HepG2 (cell line): ENCODE results near the gene PPAT. TPM values are rescaled to one million over a fixed set of nuclear protein-coding genes. Genes with fewer than 3 reads are reported as not detected.

Experiments
- ARID2 ChIP-seq: sonication (generic); formaldehyde crosslinking; IDR thresholded peaks from 2 replicates; pipeline ENCODE4 v1.8.1; 2022; ENCODE audit warnings: mild to moderate bottlenecking, missing genetic modification reagents, borderline replicate concordance
- BORCS8-MEF2B ChIP-seq: sonication (generic); formaldehyde crosslinking; IDR thresholded peaks from 2 replicates; pipeline ENCODE4 v1.8.0; 2022; ENCODE audit warnings: mild to moderate bottlenecking, missing genetic modification reagents
- CHD4 ChIP-seq: fragments of 200-600 bp; sonication (generic); IDR thresholded peaks from 2 replicates; pipeline ENCODE4 v1.7.0; 2017; ENCODE audit warnings: mild to moderate bottlenecking, low read length, borderline replicate concordance
- E2F5 ChIP-seq: sonication (generic); formaldehyde crosslinking; conservative IDR thresholded peaks from 2 replicates; pipeline ENCODE4 v1.4.0; 2020; ENCODE audit warnings: missing genetic modification reagents
- ELF3 ChIP-seq: IDR thresholded peaks from 2 replicates; pipeline ENCODE4 v1.6.1; 2016; ENCODE audit warnings: missing genetic modification reagents, missing compliant biosample characterization
- GABPA ChIP-seq, 2 experiments: IDR thresholded peaks; 2 replicates each; pipeline ENCODE4 v1.6.1; 2011 to 2016; ENCODE audit warnings: low read depth in 2 of 2, low read length in 1 of 2, missing biosample characterization in 1 of 2, missing genetic modification characterization in 1 of 2
- GABPB1 ChIP-seq: IDR thresholded peaks from 2 replicates; pipeline ENCODE4 v1.6.1; 2016; ENCODE audit warnings: mild to moderate bottlenecking, missing genetic modification reagents, moderate library complexity, missing compliant biosample characterization
- GMEB2 ChIP-seq: IDR thresholded peaks from 2 replicates; pipeline ENCODE4 v1.6.1; 2016; ENCODE audit warnings: missing biosample characterization, missing genetic modification reagents, low read depth
- MAZ ChIP-seq, 2 experiments: sonication (generic) in 1 of 2; formaldehyde crosslinking in 1 of 2; IDR thresholded peaks; 2 replicates each; pipeline versions ENCODE4 v1.5.0 to v1.6.1; 2012 to 2020; ENCODE audit warnings: low read depth in 2 of 2, mild to moderate bottlenecking in 2 of 2, borderline replicate concordance in 1 of 2, improper control_type of control experiment in 1 of 2, low read length in 1 of 2, missing genetic modification reagents in 1 of 2, moderate library complexity in 1 of 2
- MED1 ChIP-seq: sonication (generic); formaldehyde crosslinking; IDR thresholded peaks from 2 replicates; pipeline ENCODE4 v1.4.0; 2020; ENCODE audit warnings: missing genetic modification reagents
- NBN ChIP-seq: fragments of 450-650 bp; conservative IDR thresholded peaks from 2 replicates; pipeline ENCODE4 v1.6.1; 2017
- RXRB ChIP-seq: IDR thresholded peaks from 2 replicates; pipeline ENCODE4 v1.6.1; 2016; ENCODE audit warnings: borderline replicate concordance, missing genetic modification reagents, missing compliant biosample characterization
- SALL2 ChIP-seq: sonication (generic); formaldehyde crosslinking; IDR thresholded peaks from 2 replicates; pipeline ENCODE4 v1.8.1; 2023; ENCODE audit warnings: mild to moderate bottlenecking, missing genetic modification reagents, inconsistent platforms
- TCF12 ChIP-seq, 2 experiments: fragments of 450-650 bp in 1 of 2; sonication (generic) in 1 of 2; formaldehyde crosslinking in 1 of 2; IDR thresholded peaks; 2 replicates each; pipeline versions ENCODE4 v1.6.1 to v1.8.0; 2017 to 2022; ENCODE audit warnings: antibody characterized with exemption in 1 of 2, mild to moderate bottlenecking in 1 of 2, missing genetic modification reagents in 1 of 2, moderate library complexity in 1 of 2
- ZFX ChIP-seq: sonication (generic); formaldehyde crosslinking; IDR thresholded peaks from 2 replicates; pipeline ENCODE4 v1.4.0; 2020; ENCODE audit warnings: mild to moderate bottlenecking, low read depth, missing genetic modification reagents, moderate library complexity
- ZNF101 ChIP-seq: sonication (generic); formaldehyde crosslinking; IDR thresholded peaks from 2 replicates; pipeline ENCODE4 v1.4.0; 2020; ENCODE audit warnings: mild to moderate bottlenecking, low read depth, missing genetic modification reagents, borderline replicate concordance
- ZNF562 ChIP-seq: sonication (generic); formaldehyde crosslinking; IDR thresholded peaks from 2 replicates; pipeline ENCODE4 v1.8.0; 2022; ENCODE audit warnings: missing genetic modification reagents, borderline replicate concordance
- ZNF775 ChIP-seq: sonication (generic); formaldehyde crosslinking; IDR thresholded peaks from 2 replicates; pipeline ENCODE4 v1.4.0; 2020; ENCODE audit warnings: missing genetic modification reagents, mild to moderate bottlenecking, moderate library complexity, borderline replicate concordance
- ZNF850 ChIP-seq: sonication (generic); formaldehyde crosslinking; conservative IDR thresholded peaks from 2 replicates; pipeline ENCODE4 v1.9.0; 2021; ENCODE audit warnings: mild to moderate bottlenecking, missing genetic modification reagents
- polyA plus RNA-seq, 8 experiments: library from polyadenylated mRNA; depleted of rRNA in 3 of 8; stranded (reverse) in 7 of 8; unstranded in 1 of 8; fragments of >200 nt; fragmentation: Illumina TruSeq in 4 of 8; extraction: Trizol in 4 of 8; gene quantifications; 2 replicates each; pipeline versions ENCODE4 v1.2.1 to v1.2.3, GENCODE V29; 2011 to 2016; ENCODE audit warnings: low read depth in 4 of 8, missing spikeins in 1 of 8, mixed read lengths in 1 of 8; ENCODE audit not compliant: insufficient read depth in 1 of 8
- total RNA-seq, 5 experiments: library from RNA; depleted of rRNA; stranded (reverse); fragments of >200 nt; fragmentation: Illumina TruSeq; extraction: Trizol; gene quantifications; 2 replicates each; pipeline ENCODE4 v1.2.3, GENCODE V29; 2016; ENCODE audit warnings: low read depth in 1 of 5
- TF ChIP-seq, protein P1 (sequence below): sonication (generic); formaldehyde crosslinking; IDR thresholded peaks from 2 replicates; pipeline ENCODE4 v1.5.1; 2020; ENCODE audit warnings: mild to moderate bottlenecking, moderate library complexity, missing genetic modification reagents
- TF ChIP-seq, protein P2 (sequence below): sonication (generic); formaldehyde crosslinking; IDR thresholded peaks from 2 replicates; pipeline ENCODE4 v1.5.0; 2020; ENCODE audit warnings: missing genetic modification reagents, mild to moderate bottlenecking, borderline replicate concordance

The PPAT gene
- total and polyA plus RNA-seq, 2 of the 13 experiments (the other 11 are each of a cell fraction or from before 2014, with no cell fraction given) = 16.9 to 62.6 TPM

GRCh38 chr4:56467284-56468096 lies 32.1 kb upstream of the PPAT start, which contains the start of gene SRP72 (continued):
- no peak for TF ChIP-seq E2F5 (CRISPR knock-in tag)
- TF ChIP-seq ZNF850 = no peak
- TF ChIP-seq, protein P1, sequence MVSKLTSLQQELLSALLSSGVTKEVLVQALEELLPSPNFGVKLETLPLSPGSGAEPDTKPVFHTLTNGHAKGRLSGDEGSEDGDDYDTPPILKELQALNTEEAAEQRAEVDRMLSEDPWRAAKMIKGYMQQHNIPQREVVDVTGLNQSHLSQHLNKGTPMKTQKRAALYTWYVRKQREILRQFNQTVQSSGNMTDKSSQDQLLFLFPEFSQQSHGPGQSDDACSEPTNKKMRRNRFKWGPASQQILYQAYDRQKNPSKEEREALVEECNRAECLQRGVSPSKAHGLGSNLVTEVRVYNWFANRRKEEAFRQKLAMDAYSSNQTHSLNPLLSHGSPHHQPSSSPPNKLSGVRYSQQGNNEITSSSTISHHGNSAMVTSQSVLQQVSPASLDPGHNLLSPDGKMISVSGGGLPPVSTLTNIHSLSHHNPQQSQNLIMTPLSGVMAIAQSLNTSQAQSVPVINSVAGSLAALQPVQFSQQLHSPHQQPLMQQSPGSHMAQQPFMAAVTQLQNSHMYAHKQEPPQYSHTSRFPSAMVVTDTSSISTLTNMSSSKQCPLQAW (CRISPR knock-in tag) = peak; percentile 16; the same call in 1 of the 2 replicates
- TF ChIP-seq ELF3 = peak; percentile 84
- TF ChIP-seq RXRB = peak; percentile 48; the same call in 1 of the 2 replicates
- TF ChIP-seq ZFX = peak; percentile 50; the same call in 1 of the 2 replicates
- no peak for TF ChIP-seq MAZ (IDR thresholded peaks at IDR 0.05; ENCODE audit: borderline replicate concordance, low read depth, low read length)
- TF ChIP-seq MAZ (CRISPR knock-in tag; IDR thresholded peaks at IDR 0.05; ENCODE audit: low read depth) = no peak
- TF ChIP-seq MED1 (CRISPR knock-in tag) = peak; percentile 43
- no peak for TF ChIP-seq ZNF775
- no peak for TF ChIP-seq ZNF101 (CRISPR knock-in tag)
- TF ChIP-seq ZNF562 (CRISPR knock-in tag) = no peak
- TF ChIP-seq, protein P2, sequence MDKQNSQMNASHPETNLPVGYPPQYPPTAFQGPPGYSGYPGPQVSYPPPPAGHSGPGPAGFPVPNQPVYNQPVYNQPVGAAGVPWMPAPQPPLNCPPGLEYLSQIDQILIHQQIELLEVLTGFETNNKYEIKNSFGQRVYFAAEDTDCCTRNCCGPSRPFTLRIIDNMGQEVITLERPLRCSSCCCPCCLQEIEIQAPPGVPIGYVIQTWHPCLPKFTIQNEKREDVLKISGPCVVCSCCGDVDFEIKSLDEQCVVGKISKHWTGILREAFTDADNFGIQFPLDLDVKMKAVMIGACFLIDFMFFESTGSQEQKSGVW (CRISPR knock-in tag) = no peak
- TF ChIP-seq TCF12 (IDR thresholded peaks at IDR 0.05) = no peak
- no peak for TF ChIP-seq TCF12 (CRISPR knock-in tag; IDR thresholded peaks at IDR 0.05)
- TF ChIP-seq BORCS8-MEF2B (CRISPR knock-in tag) = peak; percentile 36; the same call in 1 of the 2 replicates
- TF ChIP-seq GMEB2 (CRISPR knock-in tag) = no peak
- TF ChIP-seq NBN = no peak
- TF ChIP-seq SALL2 (CRISPR knock-in tag) = peak; percentile 23; the same call in 1 of the 2 replicates
- TF ChIP-seq GABPB1 (CRISPR knock-in tag) = peak; percentile 98
- no peak for TF ChIP-seq CHD4
- peak; percentile 88 for TF ChIP-seq GABPA (IDR thresholded peaks at IDR 0.05; ENCODE audit: low read depth, low read length)
- peak; percentile 97 for TF ChIP-seq GABPA (CRISPR knock-in tag; IDR thresholded peaks at IDR 0.05; ENCODE audit: low read depth)
- no peak for TF ChIP-seq ARID2
